ENCODE results near the gene XXYLT1. TPM values are rescaled to one million over a fixed set of nuclear protein-coding genes. Genes with fewer than 3 reads are reported as not detected.
"Not testable (repeated sequence)": the region's sequence is repeated elsewhere in the genome, so short reads cannot be mapped to it uniquely, and the experiment has no call there.

XXYLT1 gene
- total and polyA plus RNA-seq, 2 of the 4 experiments (the other 2 are of a cell fraction): 14.7 to 18.1 TPM

- H4K5ac ChIP-seq (ENCODE audit: low read depth, low read length); H3K36me3 ChIP-seq (ENCODE audit: control insufficient read depth, insufficient read depth, low read length); dilution Hi-C loops (cut with HindIII; ENCODE audit: low sequenced_read_pairs, unreplicated experiment); H2BK120ac ChIP-seq (ENCODE audit: low read depth, low read length); H2BK15ac ChIP-seq (ENCODE audit: low read depth, low read length); H3K4me2 ChIP-seq (ENCODE audit: low read depth, low read length); DNase-seq; H3K23ac ChIP-seq (ENCODE audit: low read depth, low read length); POLR2A ChIA-PET (ENCODE audit: unreplicated experiment); BruUV-seq (replicated peaks); H2AK5ac ChIP-seq (ENCODE audit: low read depth, low read length); H3K14ac ChIP-seq (replicated peaks; ENCODE audit: low read depth, low read length); H3K27me3 ChIP-seq (ENCODE audit: control insufficient read depth, insufficient read depth, low read length); H2AK9ac ChIP-seq (replicated peaks; ENCODE audit: low read depth, low read length, poor library complexity); H3K4ac ChIP-seq (ENCODE audit: low read depth, low read length); in situ Hi-C loops (cut with MboI; ENCODE audit: low sequenced_read_pairs); intact Hi-C loops (cut with micrococcal nuclease); ATAC-seq (ENCODE audit: low read depth); H4K20me1 ChIP-seq (ENCODE audit: insufficient read depth, low read length); H3K9ac ChIP-seq (ENCODE audit: low read depth, low read length); H3K18ac ChIP-seq (ENCODE audit: low read depth, low read length); H3K9me1 ChIP-seq (ENCODE audit: insufficient read depth, low read length); H2AFZ ChIP-seq (replicated peaks; ENCODE audit: low read length, poor library complexity); H4K91ac ChIP-seq (ENCODE audit: insufficient read depth, low read depth, low read length); H3K4me1 ChIP-seq (ENCODE audit: control insufficient read depth, insufficient read depth, low read length); H3K56ac ChIP-seq (ENCODE audit: extremely low read depth, insufficient read depth, low read length); H3K27ac ChIP-seq (ENCODE audit: insufficient read depth, low read length); CTCF ChIA-PET; H2BK5ac ChIP-seq (ENCODE audit: low read depth, low read length, poor library complexity, severe bottlenecking); H4K8ac ChIP-seq (ENCODE audit: low read depth in 2 of 2, low read length in 2 of 2); H3K9me3 ChIP-seq (ENCODE audit: control insufficient read depth, insufficient read depth, low read length); H2BK20ac ChIP-seq (ENCODE audit: low read depth, low read length); H3K4me3 ChIP-seq (ENCODE audit: insufficient read depth, low read depth, low read length): not testable (repeated sequence)
- peaks cover 22 to 27% of the 10 kb centered on the region in 2 experiments for H3K79me1 ChIP-seq (ENCODE audit: low read depth in 1 of 2, low read length in 2 of 2)
- WGBS, 2 experiments (ENCODE audit: extremely low coverage in 2 of 2, insufficient read length in 1 of 2): no CpG with 5 or more reads among the region's 2 CpGs
These were observed 55.4 kb downstream of the XXYLT1 start for GRCh38 chr3:195215576-195215975.

Data from IMR-90 (cell line).